NCI-H460 (cell line): ENCODE results near the gene TSPAN3. TPM values are rescaled to one million over a fixed set of nuclear protein-coding genes. Genes with fewer than 3 reads are reported as not detected.

Experiments used
- DNase-seq: peaks from one replicate; pipeline ENCODE4 v3.0.0-alpha.2; 2016; ENCODE audit warnings: low read depth; ENCODE audit errors: extremely low read depth
- total RNA-seq: library from RNA; depleted of rRNA; stranded (reverse); fragments of >200 nt; shearing (Covaris generic); gene quantifications from 2 replicates; pipeline ENCODE4 v1.2.3, GENCODE V29; 2014

TSPAN3 gene
- total RNA-seq, 1 experiment from 2014 or later = 147 TPM

GRCh38 chr15:77057685-77058084 lies 13.2 kb downstream of the TSPAN3 start:
- DNase-seq = no peak

GRCh38 chr15:77057072-77057471 lies 13.8 kb downstream of the TSPAN3 start:
- no peak for DNase-seq

GRCh38 chr15:77053709-77054108 lies 17.2 kb downstream of the TSPAN3 start:
- no peak for DNase-seq

- no peak for DNase-seq
These were observed 18.4 kb downstream of the TSPAN3 start for GRCh38 chr15:77052556-77052955.

- DNase-seq = no peak
These were observed 22.6 kb downstream of the TSPAN3 start for GRCh38 chr15:77048135-77048876.

GRCh38 chr15:77046704-77047412 lies 24.1 kb downstream of the TSPAN3 start:
- DNase-seq = no peak

GRCh38 chr15:77045985-77046384 lies 24.9 kb downstream of the TSPAN3 start:
- no peak for DNase-seq

GRCh38 chr15:77044228-77045042 lies 26.5 kb downstream of the TSPAN3 start:
- no peak for DNase-seq

- no peak for DNase-seq
These were observed 27.7 kb downstream of the TSPAN3 start for GRCh38 chr15:77042955-77043920.

- DNase-seq = no peak
These were observed 28.5 kb downstream of the TSPAN3 start for GRCh38 chr15:77042245-77042919.

GRCh38 chr15:77040673-77041072 lies 30.2 kb downstream of the TSPAN3 start:
- no peak for DNase-seq

GRCh38 chr15:77039848-77040247 lies 31.1 kb downstream of the TSPAN3 start:
- DNase-seq = no peak

- no peak for DNase-seq
These were observed 31.7 kb downstream of the TSPAN3 start for GRCh38 chr15:77039217-77039533.

GRCh38 chr15:77038312-77039216 lies 32.3 kb downstream of the TSPAN3 start:
- DNase-seq = no peak

- DNase-seq = no peak
These were observed 33.3 kb downstream of the TSPAN3 start for GRCh38 chr15:77037388-77038209.

GRCh38 chr15:77036537-77037387 lies 34.1 kb downstream of the TSPAN3 start:
- no peak for DNase-seq

GRCh38 chr15:77035999-77036471 lies 34.9 kb downstream of the TSPAN3 start:
- DNase-seq = no peak
